Measurements from ENCODE around the gene IGSF11. TPM values are rescaled to one million over a fixed set of nuclear protein-coding genes. Genes with fewer than 3 reads are reported as not detected.

Gene IGSF11
- total and polyA plus RNA-seq, 9 of the 15 experiments (the other 6 are each of a cell fraction or from before 2014, with no cell fraction given) = 1.2 to 2.8 (median 1.7) TPM

GRCh38 chr3:118987477-118987876 is 47.2 kb downstream of the IGSF11 start:
- WGBS (ENCODE audit: insufficient coverage, low coverage, missing lambda C conversion rate) = 54% methylated on average over 2 of the region's 2 CpGs
- Histone ChIP-seq H3K36me3 (ENCODE audit: control insufficient read depth, insufficient read depth, low read length) (no peaks in the 10 kb centered on the region), H3K27ac (ENCODE audit: extremely low read depth, low read depth, low read length) (no peak overlapping the region), H3K4me2 (ENCODE audit: insufficient read depth, low read length) (no peak overlapping the region), H2AFZ (ENCODE audit: low read depth, low read length) (peak overlapping the region; percentile 65), H3K9me1 (ENCODE audit: control insufficient read depth, insufficient read depth, low read length) (no peaks in the 10 kb centered on the region), H3K4me3 (no peak overlapping the region), H4K20me1 (replicated peaks; ENCODE audit: control insufficient read depth, insufficient read depth, low read length) (no peaks in the 10 kb centered on the region), H3K9me3 (replicated peaks; ENCODE audit: control insufficient read depth, insufficient read depth, low read depth, low read length) (no peaks in the 10 kb centered on the region), H3K4me1 (replicated peaks in 1 of 2; ENCODE audit: control insufficient read depth in 2 of 2, insufficient read depth in 2 of 2, low read length in 2 of 2) (peaks cover 0 to 17% of the 10 kb centered on the region in 2 experiments; a peak in 3 of 5 replicates), H3K79me2 (ENCODE audit: control insufficient read depth, insufficient read depth, low read length) (no peaks in the 10 kb centered on the region), H3K27me3 (ENCODE audit: control insufficient read depth in 2 of 2, insufficient read depth in 2 of 2, low read length in 2 of 2) (no peaks in the 10 kb centered on the region), H3K9ac (ENCODE audit: insufficient read depth in 1 of 2, low read depth in 2 of 2, low read length in 2 of 2) (no peak overlapping the region)
- ATAC-seq = no peak
- intact Hi-C loops (cut with micrococcal nuclease) (no loop called here), in situ Hi-C loops (cut with MboI) (no loop called here)
- DNase-seq (ENCODE audit: extremely low read depth in 1 of 4, low spot score in 3 of 4) = no peak
- ChIA-PET POLR2A (no interaction called here), CTCF (ENCODE audit: low intra/inter-chr PET ratio) (no interaction called here)
- BruUV-seq (replicated peaks) = no TSS peak
- no peak for TF ChIP-seq ZNF41 (CRISPR knock-in tag; conservative IDR thresholded peaks at IDR 0.05)
- no peak for TF ChIP-seq ZNF124 (CRISPR knock-in tag; IDR thresholded peaks at IDR 0.05)
- no peak for TF ChIP-seq SNRNP70 (optimal IDR thresholded peaks at IDR 0.05; ENCODE audit: low read depth, low read length)
- TF ChIP-seq SRSF3 (IDR thresholded peaks at IDR 0.05; ENCODE audit: insufficient read depth, low read length) = no peak
- FAIRE-seq = no peak

GRCh38 chr3:118986734-118987133 is 47.9 kb downstream of the IGSF11 start:
- intact Hi-C loops (cut with micrococcal nuclease) (no loop called here), in situ Hi-C loops (cut with MboI) (no loop called here)
- Histone ChIP-seq H3K9me1 (ENCODE audit: control insufficient read depth, insufficient read depth, low read length) (no peaks in the 10 kb centered on the region), H3K79me2 (ENCODE audit: control insufficient read depth, insufficient read depth, low read length) (no peaks in the 10 kb centered on the region), H3K9ac (ENCODE audit: insufficient read depth in 1 of 2, low read depth in 2 of 2, low read length in 2 of 2) (no peak overlapping the region), H2AFZ (ENCODE audit: low read depth, low read length) (peak overlapping the region; percentile 65; the same call in 1 of the 2 replicates), H3K9me3 (replicated peaks; ENCODE audit: control insufficient read depth, insufficient read depth, low read depth, low read length) (no peaks in the 10 kb centered on the region), H3K4me1 (replicated peaks in 1 of 2; ENCODE audit: control insufficient read depth in 2 of 2, insufficient read depth in 2 of 2, low read length in 2 of 2) (peaks cover 0 to 17% of the 10 kb centered on the region in 2 experiments; a peak in 3 of 5 replicates), H3K4me3 (no peak overlapping the region), H3K27me3 (ENCODE audit: control insufficient read depth in 2 of 2, insufficient read depth in 2 of 2, low read length in 2 of 2) (no peaks in the 10 kb centered on the region), H3K4me2 (ENCODE audit: insufficient read depth, low read length) (no peak overlapping the region), H3K27ac (ENCODE audit: extremely low read depth, low read depth, low read length) (no peak overlapping the region), H4K20me1 (replicated peaks; ENCODE audit: control insufficient read depth, insufficient read depth, low read length) (no peaks in the 10 kb centered on the region), H3K36me3 (ENCODE audit: control insufficient read depth, insufficient read depth, low read length) (no peaks in the 10 kb centered on the region)
- whole genome bisulfite sequencing (ENCODE audit: insufficient coverage, low coverage, missing lambda C conversion rate) = 12% methylated on average over 2 of the region's 2 CpGs
- ATAC-seq (peak; percentile 67), FAIRE-seq (no peak), DNase-seq (ENCODE audit: extremely low read depth in 1 of 4, low spot score in 3 of 4) (peak in 2 of 4 experiments; percentile 6 to 8)
- ChIA-PET POLR2A (interaction anchor here (1.5 kb wide), 1 partner anchor 9 kb away, joined by 4 read pairs; no protein-coding TSS in a partner anchor), CTCF (ENCODE audit: low intra/inter-chr PET ratio) (no interaction called here)
- no TSS peak for BruUV-seq (replicated peaks)
- TF ChIP-seq SPI1 (IDR thresholded peaks at IDR 0.05; ENCODE audit: borderline replicate concordance, low read depth, low read length) (peak; percentile 30; the same call in 1 of the 2 replicates), ZNF165 (CRISPR knock-in tag; IDR thresholded peaks at IDR 0.05; ENCODE audit: borderline replicate concordance) (no peak), ZNF583 (CRISPR knock-in tag; IDR thresholded peaks at IDR 0.05) (peak; percentile 92), SMAD4 (CRISPR knock-in tag; conservative IDR thresholded peaks at IDR 0.05) (no peak), ZNF79 (CRISPR knock-in tag; IDR thresholded peaks at IDR 0.05; ENCODE audit: low read depth) (no peak), SOX6 (IDR thresholded peaks at IDR 0.05) (no peak), ATF7 (IDR thresholded peaks at IDR 0.05) (peak; percentile 38; the same call in 1 of the 2 replicates), ZSCAN29 (IDR thresholded peaks at IDR 0.05) (no peak), EHMT2 (IDR thresholded peaks at IDR 0.05) (no peak), CBFB (CRISPR knock-in tag; IDR thresholded peaks at IDR 0.05) (no peak), HMBOX1 (IDR thresholded peaks at IDR 0.05) (peak; percentile 64), CREB3L1 (IDR thresholded peaks at IDR 0.05; ENCODE audit: borderline replicate concordance, low read depth) (no peak), LARP7 (IDR thresholded peaks at IDR 0.05) (no peak), RUNX1 (IDR thresholded peaks at IDR 0.05; ENCODE audit: low read depth) (no peak)
